ENCODE measurements around the gene ZDBF2.

DNA sequence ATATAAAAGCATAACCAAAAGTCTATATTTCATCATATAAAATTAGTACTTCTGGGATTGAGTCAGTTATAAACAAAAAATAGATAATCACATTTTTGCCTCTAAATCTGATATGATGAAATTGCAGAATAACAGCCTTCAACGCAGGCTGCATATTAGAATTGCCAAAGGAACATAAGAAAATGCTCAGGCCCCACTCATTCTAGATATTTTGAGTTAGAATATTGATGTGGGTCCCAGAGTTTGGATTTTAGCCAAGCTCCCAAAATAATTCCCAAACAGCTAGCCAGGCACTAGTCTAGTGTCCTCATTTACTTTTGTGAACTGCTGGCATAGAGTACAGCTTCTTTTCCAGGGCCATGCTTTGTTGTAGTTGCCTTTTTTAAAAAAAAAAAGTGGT, 63.5 kb downstream of the ZDBF2 start:
- TF ChIP-seq CTCF (optimal IDR thresholded peaks at IDR 0.05 in 1 of 3, IDR thresholded peaks at IDR 0.05 in 1 of 3, conservative IDR thresholded peaks at IDR 0.05 in 1 of 3; ENCODE audit: extremely low read depth in 1 of 3, insufficient read depth in 2 of 3, low read length in 3 of 3) (no peak), EZH2 (IDR thresholded peaks at IDR 0.05; ENCODE audit: low read length) (no peak)

Measured in keratinocyte (primary cell).